WTC11 (cell line): ENCODE measurements around the gene ACSBG1. TPM values are rescaled to one million over a fixed set of nuclear protein-coding genes. Genes with fewer than 3 reads are reported as not detected.

ENCODE experiments used
- ATAC-seq: fragments of 200-7000 bp; cut with Tn5 transposase; 2 replicates; pipeline ENCODE4 v1.10.0; 2021; ENCODE audit warnings: mild to moderate bottlenecking, moderate library complexity
- CTCF ChIA-PET: fragments of 300-600 bp; sonication (Branson Sonifier 250); formaldehyde crosslinking; loops from one replicate; lab custom pipeline; 2021; ENCODE audit warnings: antibody characterized with exemption; lab: Charles Lee
- POLR2A ChIA-PET: fragments of 350-600 bp; sonication (Branson Sonifier 250); formaldehyde crosslinking; loops from one replicate; lab custom pipeline; 2021; ENCODE audit warnings: antibody characterized with exemption; lab: Charles Lee
- DNase-seq: peaks from one replicate; pipeline ENCODE4 v3.0.0; 2021; ENCODE audit warnings: low spot score
- H3K27ac Mint-ChIP-seq: 2 replicates; pipeline ENCODE4 v1.8.0; 2021; ENCODE audit warnings: mixed read lengths
- H3K27me3 Mint-ChIP-seq: 2 replicates; pipeline ENCODE4 v1.8.0; 2021; ENCODE audit warnings: low read depth, mild to moderate bottlenecking, moderate library complexity, mixed read lengths
- H3K36me3 Mint-ChIP-seq: 2 replicates; pipeline ENCODE4 v1.8.0; 2021; ENCODE audit warnings: mixed read lengths
- H3K4me1 Mint-ChIP-seq: 2 replicates; pipeline ENCODE4 v1.8.0; 2022; ENCODE audit warnings: mixed read lengths
- H3K4me3 Mint-ChIP-seq: 2 replicates; pipeline ENCODE4 v1.8.0; 2021; ENCODE audit warnings: mild to moderate bottlenecking, moderate library complexity, mixed read lengths
- H3K9me3 Mint-ChIP-seq: 2 replicates; pipeline ENCODE4 v1.8.0; 2021; ENCODE audit warnings: mixed read lengths
- CREB1 ChIP-seq: sonication (generic); formaldehyde crosslinking; IDR thresholded peaks from 2 replicates; pipeline ENCODE4 v1.8.0; 2023; ENCODE audit warnings: mild to moderate bottlenecking, missing genetic modification reagents
- CTCF ChIP-seq: fragments of 200-600 bp; IDR thresholded peaks from 2 replicates; pipeline ENCODE4 v1.8.0; 2022; ENCODE audit warnings: antibody characterized with exemption
- FOXJ3 ChIP-seq: sonication (generic); formaldehyde crosslinking; IDR thresholded peaks from 2 replicates; pipeline ENCODE4 v1.9.0; 2021; ENCODE audit warnings: missing genetic modification reagents, mild to moderate bottlenecking, borderline replicate concordance
- MAX ChIP-seq: sonication (generic); formaldehyde crosslinking; IDR thresholded peaks from 2 replicates; pipeline ENCODE4 v1.8.0; 2022; ENCODE audit warnings: mild to moderate bottlenecking, missing genetic modification reagents
- MXD4 ChIP-seq: fragments of 250-450 bp; sonication (Bioruptor Pico); IDR thresholded peaks from 2 replicates; pipeline ENCODE4 v1.8.0; 2021; ENCODE audit warnings: mild to moderate bottlenecking, moderate library complexity, borderline replicate concordance
- MYBL2 ChIP-seq: sonication (generic); formaldehyde crosslinking; IDR thresholded peaks from 2 replicates; pipeline ENCODE4 v1.8.1; 2023; ENCODE audit warnings: mild to moderate bottlenecking, moderate library complexity, missing genetic modification reagents
- PREB ChIP-seq: sonication (generic); formaldehyde crosslinking; IDR thresholded peaks from 2 replicates; pipeline ENCODE4 v1.8.1; 2022; ENCODE audit warnings: mild to moderate bottlenecking, missing genetic modification reagents, moderate library complexity, borderline replicate concordance
- PRRX2 ChIP-seq: fragments of 250-450 bp; sonication (Bioruptor Pico); IDR thresholded peaks from 2 replicates; pipeline ENCODE4 v1.8.0; 2021; ENCODE audit warnings: mild to moderate bottlenecking
- SP1 ChIP-seq: sonication (generic); formaldehyde crosslinking; conservative IDR thresholded peaks from 2 replicates; pipeline ENCODE4 v1.8.1; 2022; ENCODE audit warnings: missing genetic modification reagents
- TP53 ChIP-seq: sonication (generic); formaldehyde crosslinking; IDR thresholded peaks from 2 replicates; pipeline ENCODE4 v1.8.1; 2023; ENCODE audit warnings: mild to moderate bottlenecking, missing genetic modification reagents
- ZBTB21 ChIP-seq: sonication (generic); formaldehyde crosslinking; IDR thresholded peaks from 2 replicates; pipeline ENCODE4 v1.8.1; 2023; ENCODE audit warnings: mild to moderate bottlenecking, missing genetic modification reagents, borderline replicate concordance
- ZNF121 ChIP-seq: sonication (generic); formaldehyde crosslinking; IDR thresholded peaks from 2 replicates; pipeline ENCODE4 v1.8.0; 2023; ENCODE audit warnings: missing genetic modification reagents
- ZNF138 ChIP-seq: sonication (generic); formaldehyde crosslinking; conservative IDR thresholded peaks from 2 replicates; pipeline ENCODE4 v1.8.1; 2022; ENCODE audit warnings: mild to moderate bottlenecking, moderate library complexity, missing genetic modification reagents
- ZNF219 ChIP-seq: sonication (generic); formaldehyde crosslinking; IDR thresholded peaks from 2 replicates; pipeline ENCODE4 v1.8.0; 2023; ENCODE audit warnings: missing genetic modification reagents, mild to moderate bottlenecking, borderline replicate concordance
- ZNF263 ChIP-seq: sonication (generic); formaldehyde crosslinking; IDR thresholded peaks from 2 replicates; pipeline ENCODE4 v1.8.1; 2022; ENCODE audit warnings: low read depth, mild to moderate bottlenecking, moderate library complexity, missing genetic modification reagents
- ZNF416 ChIP-seq: fragments of 250-450 bp; sonication (Bioruptor Pico); IDR thresholded peaks from 2 replicates; pipeline ENCODE4 v1.9.0; 2021; ENCODE audit warnings: mild to moderate bottlenecking, inconsistent platforms
- total RNA-seq: library from RNA; stranded (reverse); gene quantifications from 3 replicates; pipeline ENCODE4 v1.2.3, GENCODE V29; 2021

The ACSBG1 gene
- total RNA-seq, 1 experiment from 2014 or later, result 5.8 TPM

- Mint-ChIP-seq H3K27ac (no peak overlapping the region), H3K4me1 (peaks cover 30% of the 10 kb centered on the region), H3K36me3 (peaks cover 5% of the 10 kb centered on the region), H3K4me3 (no peak overlapping the region), H3K9me3 (peaks cover 10% of the 10 kb centered on the region), H3K27me3 (no peaks in the 10 kb centered on the region; the same call in 1 of the 2 replicates)
- ATAC-seq (peak; percentile 21; the same call in 1 of the 2 replicates), DNase-seq (peak; percentile 71)
- POLR2A ChIA-PET, result no interaction called here
- TF ChIP-seq PREB (no peak), ZBTB21 (CRISPR knock-in tag) (no peak), CREB1 (CRISPR knock-in tag) (no peak), ZNF138 (no peak), CTCF (peak; percentile 42), MYBL2 (CRISPR knock-in tag) (no peak), FOXJ3 (CRISPR knock-in tag) (no peak), ZNF219 (CRISPR knock-in tag) (no peak), MXD4 (no peak)
- CTCF ChIA-PET, result interaction anchor here (0.8 to 4.7 kb wide), 13 partner anchors 9 to 342 kb away, joined by 3 to 46 read pairs (median 4); partner anchors contain the start of genes CIB2 and SKIC8
These were observed 7.8 kb upstream of the ACSBG1 start for GRCh38 chr15:78242128-78242527.

GRCh38 chr15:78241017-78241416 is 6.7 kb upstream of the ACSBG1 start:
- ATAC-seq, result peak; percentile 76
- H3K36me3 Mint-ChIP-seq, result no peaks in the 10 kb centered on the region; the same call in none of the 2 replicates
- POLR2A ChIA-PET, result no interaction called here

GRCh38 chr15:78239811-78240210 is 5.4 kb upstream of the ACSBG1 start:
- no peaks in the 10 kb centered on the region; the same call in 1 of the 2 replicates for H3K27me3 Mint-ChIP-seq
- no peaks in the 10 kb centered on the region; the same call in 1 of the 2 replicates for H3K9me3 Mint-ChIP-seq
- no peak for TF ChIP-seq ZNF416 (CRISPR knock-in tag)
- peaks cover 41% of the 10 kb centered on the region for H3K4me1 Mint-ChIP-seq
- ATAC-seq, result no peak
- H3K36me3 Mint-ChIP-seq, result no peaks in the 10 kb centered on the region; the same call in none of the 2 replicates
- no peak overlapping the region for H3K27ac Mint-ChIP-seq
- POLR2A ChIA-PET, result interaction anchor here (0.6 kb wide), 1 partner anchor 126 kb away, joined by 6 read pairs; no protein-coding TSS in a partner anchor
- CTCF ChIA-PET, result interaction anchor here (0.6 to 4.7 kb wide), 18 partner anchors 10 to 280 kb away, joined by 3 to 46 read pairs (median 5); partner anchors contain the start of genes CIB2, DNAJA4 and SKIC8
- no peak overlapping the region for H3K4me3 Mint-ChIP-seq
- DNase-seq, result no peak

More at GRCh38 chr15:78241017-78241416, 6.7 kb upstream of the ACSBG1 start:
- Mint-ChIP-seq H3K4me3 (no peak overlapping the region), H3K27ac (no peak overlapping the region), H3K4me1 (peaks cover 32% of the 10 kb centered on the region), H3K9me3 (peaks cover 3% of the 10 kb centered on the region; the same call in 1 of the 2 replicates), H3K27me3 (no peaks in the 10 kb centered on the region; the same call in 1 of the 2 replicates)
- CTCF ChIA-PET, result interaction anchor here (0.9 to 4.7 kb wide), 11 partner anchors 18 to 282 kb away, joined by 3 to 46 read pairs (median 4); partner anchors contain the start of gene CIB2
- TF ChIP-seq CREB1 (CRISPR knock-in tag), result no peak
- TF ChIP-seq MAX (CRISPR knock-in tag), result no peak
- peak; percentile 91 for TF ChIP-seq ZNF121 (CRISPR knock-in tag)
- peak; percentile 51; the same call in 1 of the 2 replicates for TF ChIP-seq SP1 (CRISPR knock-in tag)
- TF ChIP-seq PRRX2 (CRISPR knock-in tag), result no peak
- 0 out of 2 replicates have a peak, but pooled peaks have one; percentile 30 for TF ChIP-seq TP53 (CRISPR knock-in tag)
- TF ChIP-seq ZNF263 (CRISPR knock-in tag), result no peak
- peak; percentile 83 for TF ChIP-seq CTCF
- DNase-seq, result peak; percentile 95
